HL-60 (cell line): Measurements from ENCODE around the gene TBC1D16.

ENCODE experiments used
- DNase-seq, 2 experiments: peaks; one replicate each; pipeline ENCODE4 v3.0.0-alpha.2; 2010 to 2020; ENCODE audit warnings: low read depth in 1 of 2, low spot score in 1 of 2
- H3K27ac ChIP-seq: fragments of 250-450 bp; sonication (Bioruptor Pico); replicated peaks from 2 replicates; pipeline ENCODE4 v1.5.1; 2020; ENCODE audit warnings: mild to moderate bottlenecking, moderate library complexity
- H3K27me3 ChIP-seq: fragments of 250-450 bp; sonication (Bioruptor Pico); 2 replicates; pipeline ENCODE4 v1.5.1; 2021; ENCODE audit warnings: mild to moderate bottlenecking, moderate library complexity; ENCODE audit not compliant: insufficient read depth, poor library complexity, severe bottlenecking
- H3K4me3 ChIP-seq: replicated peaks from 2 replicates; pipeline ENCODE4 v1.5.1; 2011; ENCODE audit warnings: mild to moderate bottlenecking, control low read depth, low read length; ENCODE audit not compliant: insufficient read depth
- GABPA ChIP-seq: IDR thresholded peaks from 2 replicates; pipeline ENCODE4 v1.6.1; 2012; ENCODE audit warnings: low read depth
- POLR2AphosphoS5 ChIP-seq: IDR thresholded peaks from 2 replicates; pipeline ENCODE4 v1.6.1; 2012; ENCODE audit warnings: low read depth
- REST ChIP-seq: IDR thresholded peaks from 2 replicates; pipeline ENCODE4 v1.6.1; 2012; ENCODE audit warnings: low read depth; ENCODE audit not compliant: insufficient replicate concordance
- SPI1 ChIP-seq: IDR thresholded peaks from 2 replicates; pipeline ENCODE4 v1.6.1; 2012; ENCODE audit warnings: low read depth, mild to moderate bottlenecking, borderline replicate concordance
- TF ChIP-seq, protein P1 (sequence below): IDR thresholded peaks from one replicate; pipeline ENCODE4 v1.5.1; 2011; ENCODE audit warnings: low read length, control low read depth, inconsistent platforms; ENCODE audit not compliant: insufficient read depth

The TBC1D16 gene

GRCh38 chr17:79932451-79933306, 103.0 kb downstream of the TBC1D16 start:
- H3K27me3 ChIP-seq, result peaks cover 8% of the 10 kb centered on the region
- no peak overlapping the region for H3K4me3 ChIP-seq
- DNase-seq, result no peak
- TF ChIP-seq SPI1, result no peak
- no peak for TF ChIP-seq POLR2AphosphoS5
- TF ChIP-seq REST, result no peak
- TF ChIP-seq, protein P1, sequence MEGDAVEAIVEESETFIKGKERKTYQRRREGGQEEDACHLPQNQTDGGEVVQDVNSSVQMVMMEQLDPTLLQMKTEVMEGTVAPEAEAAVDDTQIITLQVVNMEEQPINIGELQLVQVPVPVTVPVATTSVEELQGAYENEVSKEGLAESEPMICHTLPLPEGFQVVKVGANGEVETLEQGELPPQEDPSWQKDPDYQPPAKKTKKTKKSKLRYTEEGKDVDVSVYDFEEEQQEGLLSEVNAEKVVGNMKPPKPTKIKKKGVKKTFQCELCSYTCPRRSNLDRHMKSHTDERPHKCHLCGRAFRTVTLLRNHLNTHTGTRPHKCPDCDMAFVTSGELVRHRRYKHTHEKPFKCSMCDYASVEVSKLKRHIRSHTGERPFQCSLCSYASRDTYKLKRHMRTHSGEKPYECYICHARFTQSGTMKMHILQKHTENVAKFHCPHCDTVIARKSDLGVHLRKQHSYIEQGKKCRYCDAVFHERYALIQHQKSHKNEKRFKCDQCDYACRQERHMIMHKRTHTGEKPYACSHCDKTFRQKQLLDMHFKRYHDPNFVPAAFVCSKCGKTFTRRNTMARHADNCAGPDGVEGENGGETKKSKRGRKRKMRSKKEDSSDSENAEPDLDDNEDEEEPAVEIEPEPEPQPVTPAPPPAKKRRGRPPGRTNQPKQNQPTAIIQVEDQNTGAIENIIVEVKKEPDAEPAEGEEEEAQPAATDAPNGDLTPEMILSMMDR, result no peak
- TF ChIP-seq GABPA, result no peak
- H3K27ac ChIP-seq, result no peak overlapping the region

DNA sequence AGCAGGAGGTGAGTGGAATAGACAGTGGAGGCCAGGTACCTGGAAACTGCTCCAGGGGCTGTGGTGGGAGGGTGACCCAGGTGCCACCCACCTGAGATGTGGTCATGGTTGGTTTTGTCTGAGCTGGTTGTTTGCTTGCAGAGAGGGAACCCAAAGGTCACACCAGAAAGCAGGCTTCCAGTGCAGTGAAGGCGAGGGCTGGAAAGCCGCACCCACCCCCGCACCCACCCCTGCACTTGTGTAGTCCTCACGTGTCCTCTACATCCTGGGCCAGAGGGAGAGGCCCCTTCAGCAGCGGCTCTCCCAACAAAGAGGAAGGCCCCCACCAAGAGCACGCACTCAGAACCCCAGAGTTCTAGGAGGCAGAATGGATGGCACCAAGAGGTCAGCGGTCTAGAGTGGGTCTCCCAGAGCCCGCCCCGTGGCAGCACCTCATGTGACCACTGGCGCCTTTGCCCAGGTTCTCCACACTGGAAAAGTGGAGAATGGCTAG, 103.8 kb downstream of the TBC1D16 start:
- TF ChIP-seq POLR2AphosphoS5 (no peak), SPI1 (no peak), REST (no peak), GABPA (no peak)
- TF ChIP-seq, protein P1, result no peak
- no peak for DNase-seq
- H3K27ac ChIP-seq, result no peak overlapping the region
- H3K4me3 ChIP-seq, result no peak overlapping the region
- H3K27me3 ChIP-seq, result peaks cover 8% of the 10 kb centered on the region

GRCh38 chr17:79930877-79931816, 104.5 kb downstream of the TBC1D16 start:
- DNase-seq, result no peak
- TF ChIP-seq POLR2AphosphoS5 (no peak), GABPA (no peak)
- no peak overlapping the region for H3K27ac ChIP-seq
- H3K27me3 ChIP-seq, result peaks cover 8% of the 10 kb centered on the region
- no peak overlapping the region for H3K4me3 ChIP-seq
